GM19324 (cell line): ENCODE data around the gene ANKRD60.

ENCODE experiments used
- ATAC-seq: cut with Tn5 transposase; IDR thresholded peaks from one replicate; pipeline ENCODE4 v1.9.1; 2021; ENCODE audit warnings: mild to moderate bottlenecking, moderate library complexity; ENCODE audit not compliant: unreplicated experiment, low FRiP score

ANKRD60 gene

GRCh38 chr20:58167759-58168158, 60.7 kb downstream of the ANKRD60 start:
- ATAC-seq: no peak
